Liver (tissue), 9 donors: ENCODE data around the gene SLC6A3. TPM values are rescaled to one million over a fixed set of nuclear protein-coding genes. Genes with fewer than 3 reads are reported as not detected.

ENCODE experiments used
- DNase-seq: peaks from one replicate; pipeline ENCODE4 v3.0.0-alpha.2; 2017; ENCODE audit warnings: low spot score
- H3K27ac ChIP-seq, 2 donors: one replicate each; pipeline ENCODE4 v1.7.0; 2013; ENCODE audit warnings: inconsistent platforms in 2 of 2, low read length in 2 of 2, control low read depth in 1 of 2, low read depth in 1 of 2, mild to moderate bottlenecking in 1 of 2
- H3K27me3 ChIP-seq, 4 donors: one replicate each; pipeline versions ENCODE4 v1.6.1 to v1.7.0; 2013; ENCODE audit warnings: low read length in 3 of 4, inconsistent platforms in 1 of 4, mild to moderate bottlenecking in 1 of 4, moderate library complexity in 1 of 4; ENCODE audit not compliant: control insufficient read depth in 4 of 4, insufficient read depth in 4 of 4
- H3K36me3 ChIP-seq, 4 donors: one replicate each; pipeline versions ENCODE4 v1.6.1 to v1.7.0; 2013; ENCODE audit warnings: low read length in 3 of 4, mild to moderate bottlenecking in 3 of 4, low read depth in 1 of 4, moderate library complexity in 1 of 4; ENCODE audit not compliant: control insufficient read depth in 4 of 4, insufficient read depth in 3 of 4
- H3K4me1 ChIP-seq, 4 donors: one replicate each; pipeline versions ENCODE4 v1.6.1 to v1.7.0; 2013; ENCODE audit warnings: low read length in 3 of 4, mild to moderate bottlenecking in 3 of 4, moderate library complexity in 1 of 4; ENCODE audit not compliant: control insufficient read depth in 4 of 4, insufficient read depth in 4 of 4
- H3K4me3 ChIP-seq, 3 donors: one replicate each; pipeline versions ENCODE4 v1.6.1 to v1.7.0; 2013; ENCODE audit warnings: low read length in 3 of 3, control low read depth in 1 of 3, low read depth in 1 of 3, mild to moderate bottlenecking in 1 of 3
- H3K9ac ChIP-seq, 2 donors: one replicate each; pipeline ENCODE4 v1.7.0; 2013; ENCODE audit warnings: low read length in 2 of 2, mild to moderate bottlenecking in 2 of 2, moderate library complexity in 2 of 2, control low read depth in 1 of 2, low read depth in 1 of 2
- H3K9me3 ChIP-seq, 4 donors: one replicate each; pipeline versions ENCODE4 v1.6.1 to v1.7.0; 2013; ENCODE audit warnings: low read length in 3 of 4; ENCODE audit not compliant: control insufficient read depth in 4 of 4
- EGR1 ChIP-seq, 2 donors: IDR thresholded peaks; 2 replicates each; pipeline ENCODE4 v1.6.1; 2016 to 2018; ENCODE audit warnings: antibody characterized with exemption in 2 of 2, low read depth in 2 of 2
- FOXA1 ChIP-seq: IDR thresholded peaks from 2 replicates; pipeline ENCODE4 v1.6.1; 2016; ENCODE audit warnings: antibody characterized with exemption
- HNF4A ChIP-seq, 2 donors: conservative IDR thresholded peaks; 2 replicates each; pipeline ENCODE4 v1.6.1; 2016; ENCODE audit warnings: antibody characterized with exemption in 2 of 2, mild to moderate bottlenecking in 2 of 2
- HNF4G ChIP-seq: IDR thresholded peaks from 2 replicates; pipeline ENCODE4 v1.6.1; 2016; ENCODE audit warnings: antibody characterized with exemption
- RAD21 ChIP-seq, 2 donors: IDR thresholded peaks; 2 replicates each; pipeline ENCODE4 v1.6.1; 2016; ENCODE audit warnings: antibody characterized with exemption in 2 of 2, mild to moderate bottlenecking in 2 of 2
- RXRA ChIP-seq, 2 donors: IDR thresholded peaks; 2 replicates each; pipeline ENCODE4 v1.6.1; 2017 to 2018; ENCODE audit warnings: antibody characterized with exemption in 2 of 2, mild to moderate bottlenecking in 1 of 2
- SP1 ChIP-seq: IDR thresholded peaks from 2 replicates; pipeline ENCODE4 v1.6.1; 2018; ENCODE audit warnings: antibody characterized with exemption, mild to moderate bottlenecking
- WGBS: extraction: QIAGEN DNeasy Blood & Tissue Kit; methylation state at CpG from one replicate; pipeline ENCODE4 v1.1.7; 2013; 5-methylcytosine and 5-hydroxymethylcytosine counted together
- polyA plus RNA-seq, 2 donors: library from polyadenylated mRNA; stranded (reverse) in 1 of 2; unstranded in 1 of 2; fragments of 200-250 nt in 1 of 2; fragments of >200 nt in 1 of 2; fragmentation: Nextera tagmentation in 1 of 2; extraction: Ambion mirVana in 1 of 2; gene quantifications; one replicate each; pipeline versions ENCODE4 v1.2.1 to v1.2.3, GENCODE V29; 2013 to 2015
- total RNA-seq, 2 donors: library from RNA; depleted of rRNA; stranded (reverse); fragments of >200 nt; gene quantifications; one replicate each; pipeline ENCODE4 v1.2.3, GENCODE V29; 2014
- TF ChIP-seq, protein P1 (sequence below): IDR thresholded peaks from 2 replicates; pipeline ENCODE4 v1.6.1; 2016; ENCODE audit warnings: antibody characterized with exemption
- TF ChIP-seq, protein P2 (sequence below): IDR thresholded peaks from 2 replicates; pipeline ENCODE4 v1.6.1; 2016; ENCODE audit warnings: antibody characterized with exemption
- TF ChIP-seq, protein P3 (sequence below): IDR thresholded peaks from 2 replicates; pipeline ENCODE4 v1.6.1; 2016; ENCODE audit warnings: antibody characterized with exemption, mild to moderate bottlenecking
- TF ChIP-seq, protein P4 (sequence below): IDR thresholded peaks from 2 replicates; pipeline ENCODE4 v1.6.1; 2016; ENCODE audit warnings: antibody characterized with exemption
- donor health status: healthy.
- donor health status: healthy.
- donor health status: healthy.
- donor health status: healthy.
- donor health status: healthy.

Gene SLC6A3
- total and polyA plus RNA-seq, 4 donors: not detected

DNA sequence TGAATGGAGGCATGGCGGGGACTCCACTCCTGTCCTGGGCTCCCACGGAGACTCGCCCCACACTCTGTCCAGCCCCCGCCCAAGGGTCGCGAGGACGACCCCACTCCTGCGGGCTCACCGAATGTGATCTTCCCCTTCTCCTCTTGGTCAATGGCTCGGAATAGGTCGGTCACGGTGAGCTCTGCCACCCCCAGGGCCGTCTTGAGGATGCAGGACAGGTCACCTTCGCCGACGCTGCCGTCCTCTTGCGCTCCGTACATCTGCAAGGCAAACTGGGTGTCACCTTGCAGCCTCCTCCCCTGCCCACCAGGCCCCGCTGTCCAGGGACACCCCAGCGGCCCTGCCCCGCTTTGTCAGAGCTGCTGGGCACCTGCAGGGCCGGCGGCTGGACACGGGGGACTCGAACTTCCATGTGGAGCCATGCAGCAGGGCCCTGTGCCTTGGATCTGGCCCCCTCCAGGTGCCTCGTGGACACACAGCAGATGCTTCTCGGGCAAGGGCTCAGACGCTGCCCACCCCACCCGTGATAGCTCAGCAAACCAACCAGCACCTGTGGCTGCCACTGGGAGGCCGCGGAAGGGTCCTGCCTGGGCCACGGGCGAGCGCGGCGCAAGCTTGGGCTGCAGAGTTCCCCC lies 21.5 kb upstream of the SLC6A3 start:
- 97% methylated on average over 37 of the region's 37 CpGs for WGBS
- DNase-seq: no peak
- peaks cover 3 to 10% (median 5%) of the 10 kb centered on the region in 4 donors for H3K4me1 ChIP-seq
- H3K27ac ChIP-seq: no peak overlapping the region
- no peaks in the 10 kb centered on the region for H3K9me3 ChIP-seq
- no peak overlapping the region for H3K9ac ChIP-seq
- H3K36me3 ChIP-seq: peaks cover 0 to 3% (median 3%) of the 10 kb centered on the region in 4 donors
- H3K4me3 ChIP-seq: no peak overlapping the region
- TF ChIP-seq, protein P1, sequence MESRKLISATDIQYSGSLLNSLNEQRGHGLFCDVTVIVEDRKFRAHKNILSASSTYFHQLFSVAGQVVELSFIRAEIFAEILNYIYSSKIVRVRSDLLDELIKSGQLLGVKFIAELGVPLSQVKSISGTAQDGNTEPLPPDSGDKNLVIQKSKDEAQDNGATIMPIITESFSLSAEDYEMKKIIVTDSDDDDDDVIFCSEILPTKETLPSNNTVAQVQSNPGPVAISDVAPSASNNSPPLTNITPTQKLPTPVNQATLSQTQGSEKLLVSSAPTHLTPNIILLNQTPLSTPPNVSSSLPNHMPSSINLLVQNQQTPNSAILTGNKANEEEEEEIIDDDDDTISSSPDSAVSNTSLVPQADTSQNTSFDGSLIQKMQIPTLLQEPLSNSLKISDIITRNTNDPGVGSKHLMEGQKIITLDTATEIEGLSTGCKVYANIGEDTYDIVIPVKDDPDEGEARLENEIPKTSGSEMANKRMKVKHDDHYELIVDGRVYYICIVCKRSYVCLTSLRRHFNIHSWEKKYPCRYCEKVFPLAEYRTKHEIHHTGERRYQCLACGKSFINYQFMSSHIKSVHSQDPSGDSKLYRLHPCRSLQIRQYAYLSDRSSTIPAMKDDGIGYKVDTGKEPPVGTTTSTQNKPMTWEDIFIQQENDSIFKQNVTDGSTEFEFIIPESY: no peak
- TF ChIP-seq HNF4G (no peak), FOXA1 (no peak), RXRA (IDR thresholded peaks at IDR 0.05) (no peak), RAD21 (IDR thresholded peaks at IDR 0.05) (no peak), HNF4A (conservative IDR thresholded peaks at IDR 0.05) (no peak), SP1 (no peak)
- TF ChIP-seq, protein P2, sequence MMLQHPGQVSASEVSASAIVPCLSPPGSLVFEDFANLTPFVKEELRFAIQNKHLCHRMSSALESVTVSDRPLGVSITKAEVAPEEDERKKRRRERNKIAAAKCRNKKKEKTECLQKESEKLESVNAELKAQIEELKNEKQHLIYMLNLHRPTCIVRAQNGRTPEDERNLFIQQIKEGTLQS: no peak
- TF ChIP-seq, protein P3, sequence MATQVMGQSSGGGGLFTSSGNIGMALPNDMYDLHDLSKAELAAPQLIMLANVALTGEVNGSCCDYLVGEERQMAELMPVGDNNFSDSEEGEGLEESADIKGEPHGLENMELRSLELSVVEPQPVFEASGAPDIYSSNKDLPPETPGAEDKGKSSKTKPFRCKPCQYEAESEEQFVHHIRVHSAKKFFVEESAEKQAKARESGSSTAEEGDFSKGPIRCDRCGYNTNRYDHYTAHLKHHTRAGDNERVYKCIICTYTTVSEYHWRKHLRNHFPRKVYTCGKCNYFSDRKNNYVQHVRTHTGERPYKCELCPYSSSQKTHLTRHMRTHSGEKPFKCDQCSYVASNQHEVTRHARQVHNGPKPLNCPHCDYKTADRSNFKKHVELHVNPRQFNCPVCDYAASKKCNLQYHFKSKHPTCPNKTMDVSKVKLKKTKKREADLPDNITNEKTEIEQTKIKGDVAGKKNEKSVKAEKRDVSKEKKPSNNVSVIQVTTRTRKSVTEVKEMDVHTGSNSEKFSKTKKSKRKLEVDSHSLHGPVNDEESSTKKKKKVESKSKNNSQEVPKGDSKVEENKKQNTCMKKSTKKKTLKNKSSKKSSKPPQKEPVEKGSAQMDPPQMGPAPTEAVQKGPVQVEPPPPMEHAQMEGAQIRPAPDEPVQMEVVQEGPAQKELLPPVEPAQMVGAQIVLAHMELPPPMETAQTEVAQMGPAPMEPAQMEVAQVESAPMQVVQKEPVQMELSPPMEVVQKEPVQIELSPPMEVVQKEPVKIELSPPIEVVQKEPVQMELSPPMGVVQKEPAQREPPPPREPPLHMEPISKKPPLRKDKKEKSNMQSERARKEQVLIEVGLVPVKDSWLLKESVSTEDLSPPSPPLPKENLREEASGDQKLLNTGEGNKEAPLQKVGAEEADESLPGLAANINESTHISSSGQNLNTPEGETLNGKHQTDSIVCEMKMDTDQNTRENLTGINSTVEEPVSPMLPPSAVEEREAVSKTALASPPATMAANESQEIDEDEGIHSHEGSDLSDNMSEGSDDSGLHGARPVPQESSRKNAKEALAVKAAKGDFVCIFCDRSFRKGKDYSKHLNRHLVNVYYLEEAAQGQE: no peak
- H3K27me3 ChIP-seq: no peaks in the 10 kb centered on the region

DNA sequence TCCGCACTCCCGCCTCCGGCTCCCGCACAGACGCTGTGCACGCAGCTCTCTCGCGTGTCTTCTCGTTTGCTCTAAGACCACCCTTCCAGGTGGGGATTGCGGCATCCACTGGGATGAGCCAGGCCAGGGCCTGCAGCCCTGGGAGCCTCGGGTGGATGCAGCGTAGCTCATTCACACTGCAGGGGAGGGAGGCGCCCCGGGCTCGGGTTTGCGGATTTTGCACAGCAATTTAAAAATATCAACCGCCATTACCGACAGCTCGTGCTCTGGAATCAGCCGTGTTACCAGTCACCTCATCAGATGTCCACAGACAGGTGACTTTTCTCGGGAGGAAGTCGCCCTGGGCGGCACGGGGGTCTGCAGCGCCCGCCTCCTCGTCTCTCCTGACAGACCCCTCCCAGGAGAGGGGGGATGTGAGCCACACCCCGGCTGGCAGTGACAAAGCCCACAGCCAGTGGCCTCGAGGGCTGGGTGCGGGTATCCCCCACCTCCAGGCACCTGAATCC lies 20.8 kb upstream of the SLC6A3 start:
- 98% methylated on average over 30 of the region's 30 CpGs for WGBS
- peaks cover 0 to 4% (median 3%) of the 10 kb centered on the region in 4 donors for H3K36me3 ChIP-seq
- H3K4me3 ChIP-seq: no peak overlapping the region
- H3K9ac ChIP-seq: no peak overlapping the region
- H3K27me3 ChIP-seq: no peaks in the 10 kb centered on the region
- peaks cover 2 to 9% (median 4%) of the 10 kb centered on the region in 4 donors for H3K4me1 ChIP-seq
- TF ChIP-seq, protein P4, sequence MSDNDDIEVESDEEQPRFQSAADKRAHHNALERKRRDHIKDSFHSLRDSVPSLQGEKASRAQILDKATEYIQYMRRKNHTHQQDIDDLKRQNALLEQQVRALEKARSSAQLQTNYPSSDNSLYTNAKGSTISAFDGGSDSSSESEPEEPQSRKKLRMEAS: no peak
- TF ChIP-seq RAD21 (IDR thresholded peaks at IDR 0.05): no peak
- no peak overlapping the region for H3K27ac ChIP-seq
- H3K9me3 ChIP-seq: no peaks in the 10 kb centered on the region
- no peak for DNase-seq

DNA sequence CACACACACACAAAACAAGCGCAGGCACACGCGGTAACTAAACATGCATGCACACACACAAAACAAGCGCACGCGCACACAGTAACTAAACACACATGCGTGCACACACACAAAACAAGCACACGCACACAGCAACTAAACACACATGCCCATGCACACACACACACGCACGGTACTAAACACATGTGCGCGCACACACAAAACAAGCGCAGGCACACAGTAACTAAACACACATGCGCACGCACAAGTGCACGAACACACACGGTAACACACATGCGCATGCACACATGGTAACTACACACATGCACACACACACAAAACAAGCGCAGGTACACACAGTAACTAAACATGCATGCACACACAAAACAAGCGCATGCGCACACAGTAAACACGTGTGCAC lies 19.9 kb upstream of the SLC6A3 start:
- no peak overlapping the region for H3K4me3 ChIP-seq
- no peaks in the 10 kb centered on the region for H3K9me3 ChIP-seq
- peaks cover 0 to 4% (median 3%) of the 10 kb centered on the region in 4 donors for H3K36me3 ChIP-seq
- H3K9ac ChIP-seq: no peak overlapping the region
- no peak for DNase-seq
- H3K4me1 ChIP-seq: peaks cover 0 to 1% (median under 1%) of the 10 kb centered on the region in 4 donors
- 98% methylated on average over 22 of the region's 22 CpGs for WGBS
- TF ChIP-seq, protein P3: no peak
- TF ChIP-seq FOXA1: no peak
- TF ChIP-seq, protein P4: no peak
- TF ChIP-seq EGR1 (IDR thresholded peaks at IDR 0.05; ENCODE audit: low read depth in 2 of 2): no peak
- TF ChIP-seq, protein P1: no peak
- TF ChIP-seq, protein P2: no peak
- no peak for TF ChIP-seq SP1
- no peak for TF ChIP-seq RAD21 (IDR thresholded peaks at IDR 0.05)
- H3K27me3 ChIP-seq: no peaks in the 10 kb centered on the region
- no peak overlapping the region for H3K27ac ChIP-seq
